PC-9 (cell line): ENCODE measurements around the gene GCLC. TPM values are rescaled to one million over a fixed set of nuclear protein-coding genes. Genes with fewer than 3 reads are reported as not detected.

Source experiments
- BruUV-seq: library from RNA; stranded (reverse); fragments of 400-500 nt; replicated peaks from 2 replicates; lab custom pipeline; 2021; lab: Mats Ljungman, UMichigan
- CTCF ChIA-PET: fragments of 300-600 bp; sonication (Branson Sonifier 250); formaldehyde crosslinking; loops from one replicate; lab custom pipeline; 2022; ENCODE audit warnings: antibody characterized with exemption; lab: Charles Lee
- POLR2A ChIA-PET: fragments of 300-600 bp; sonication (Branson Sonifier 250); formaldehyde crosslinking; loops from one replicate; lab custom pipeline; 2022; ENCODE audit warnings: antibody characterized with exemption; ENCODE audit not compliant: unreplicated experiment; lab: Charles Lee
- DNase-seq, 2 experiments: peaks; one replicate each; pipeline versions ENCODE4 v3.0.0 to v3.0.0-alpha.2; 2015 to 2022; ENCODE audit warnings: mixed read lengths in 1 of 2
- H2AFZ ChIP-seq: fragments of 200-600 bp; sonication (generic); 2 replicates; pipeline ENCODE4 v1.8.1; 2017; ENCODE audit warnings: antibody characterized with exemption
- H3F3A ChIP-seq: fragments of 200-600 bp; sonication (generic); 2 replicates; pipeline ENCODE4 v1.8.1; 2017; ENCODE audit warnings: antibody characterized with exemption, mild to moderate bottlenecking, low read depth; ENCODE audit not compliant: insufficient read depth
- H3K27ac ChIP-seq: fragments of 200-600 bp; sonication (generic); 2 replicates; pipeline ENCODE4 v1.6.1; 2016; ENCODE audit warnings: mixed run types
- H3K27me3 ChIP-seq: fragments of 200-600 bp; sonication (generic); 2 replicates; pipeline ENCODE4 v1.6.1; 2016; ENCODE audit warnings: low read depth, mixed run types; ENCODE audit not compliant: insufficient read depth
- H3K36me3 ChIP-seq: fragments of 200-600 bp; sonication (generic); 2 replicates; pipeline ENCODE4 v1.6.1; 2016; ENCODE audit warnings: low read depth, mixed run types
- H3K4me1 ChIP-seq: fragments of 200-600 bp; sonication (generic); replicated peaks from 2 replicates; pipeline ENCODE4 v1.6.1; 2016; ENCODE audit warnings: mixed run types; ENCODE audit not compliant: insufficient read depth
- H3K4me2 ChIP-seq: fragments of 200-600 bp; sonication (generic); 2 replicates; pipeline ENCODE4 v1.6.1; 2017; ENCODE audit warnings: mixed run types
- H3K4me3 ChIP-seq: fragments of 200-600 bp; sonication (generic); 2 replicates; pipeline ENCODE4 v1.6.1; 2016; ENCODE audit warnings: mixed run types
- H3K79me2 ChIP-seq: fragments of 200-600 bp; sonication (generic); 2 replicates; pipeline ENCODE4 v1.6.1; 2017; ENCODE audit warnings: low read depth, mixed run types
- H3K9me2 ChIP-seq: fragments of 200-600 bp; sonication (generic); 2 replicates; pipeline ENCODE4 v1.8.1; 2017; ENCODE audit warnings: mild to moderate bottlenecking; ENCODE audit not compliant: insufficient read depth
- H3K9me3 ChIP-seq: fragments of 200-600 bp; sonication (generic); 2 replicates; pipeline ENCODE4 v1.8.1; 2016; ENCODE audit warnings: low read depth; ENCODE audit not compliant: insufficient read depth
- H4K20me1 ChIP-seq: fragments of 200-600 bp; sonication (generic); 2 replicates; pipeline ENCODE4 v1.8.1; 2017; ENCODE audit not compliant: insufficient read depth
- EZH2 ChIP-seq: fragments of 200-600 bp; sonication (generic); IDR thresholded peaks from 2 replicates; pipeline ENCODE4 v1.8.0; 2017; ENCODE audit warnings: antibody characterized with exemption, low read depth
- intact Hi-C: fragments of 100-400 bp; cut with micrococcal nuclease; formaldehyde crosslinking; loops from one replicate; pipeline ENCODE4 v1.10.0; 2022; ENCODE audit not compliant: unreplicated experiment
- total RNA-seq: library from RNA; stranded (reverse); gene quantifications from 2 replicates; pipeline ENCODE4 v1.2.3, GENCODE V29; 2021
- TF ChIP-seq, protein P1 (sequence below): fragments of 200-600 bp; sonication (generic); conservative IDR thresholded peaks from 2 replicates; pipeline ENCODE4 v1.6.1; 2017; ENCODE audit warnings: mixed run types, antibody characterized with exemption, mild to moderate bottlenecking, moderate library complexity

The GCLC gene
- total RNA-seq, 1 experiment from 2014 or later = 213 TPM

- Histone ChIP-seq H2AFZ (no peak overlapping the region; the same call in 1 of the 2 replicates), H3K9me2 (no peaks in the 10 kb centered on the region), H3K9me3 (no peaks in the 10 kb centered on the region), H3K4me1 (peaks cover 36% of the 10 kb centered on the region), H3K4me2 (peak overlapping the region; percentile 68), H3K27me3 (no peaks in the 10 kb centered on the region), H3K4me3 (no peak overlapping the region), H3K27ac (peak overlapping the region; percentile 76), H3K79me2 (no peaks in the 10 kb centered on the region), H3F3A (peaks cover 26% of the 10 kb centered on the region), H3K36me3 (no peaks in the 10 kb centered on the region), H4K20me1 (no peaks in the 10 kb centered on the region)
- POLR2A ChIA-PET = interaction anchor here (0.7 kb wide), 1 partner anchor 297 kb away, joined by 3 read pairs; no protein-coding TSS in a partner anchor
- BruUV-seq = no TSS peak
- CTCF ChIA-PET = interaction anchor here (0.7 kb wide), 1 partner anchor 19 kb away, joined by 8 read pairs; no protein-coding TSS in a partner anchor
- no peak for TF ChIP-seq EZH2
- TF ChIP-seq, protein P1, sequence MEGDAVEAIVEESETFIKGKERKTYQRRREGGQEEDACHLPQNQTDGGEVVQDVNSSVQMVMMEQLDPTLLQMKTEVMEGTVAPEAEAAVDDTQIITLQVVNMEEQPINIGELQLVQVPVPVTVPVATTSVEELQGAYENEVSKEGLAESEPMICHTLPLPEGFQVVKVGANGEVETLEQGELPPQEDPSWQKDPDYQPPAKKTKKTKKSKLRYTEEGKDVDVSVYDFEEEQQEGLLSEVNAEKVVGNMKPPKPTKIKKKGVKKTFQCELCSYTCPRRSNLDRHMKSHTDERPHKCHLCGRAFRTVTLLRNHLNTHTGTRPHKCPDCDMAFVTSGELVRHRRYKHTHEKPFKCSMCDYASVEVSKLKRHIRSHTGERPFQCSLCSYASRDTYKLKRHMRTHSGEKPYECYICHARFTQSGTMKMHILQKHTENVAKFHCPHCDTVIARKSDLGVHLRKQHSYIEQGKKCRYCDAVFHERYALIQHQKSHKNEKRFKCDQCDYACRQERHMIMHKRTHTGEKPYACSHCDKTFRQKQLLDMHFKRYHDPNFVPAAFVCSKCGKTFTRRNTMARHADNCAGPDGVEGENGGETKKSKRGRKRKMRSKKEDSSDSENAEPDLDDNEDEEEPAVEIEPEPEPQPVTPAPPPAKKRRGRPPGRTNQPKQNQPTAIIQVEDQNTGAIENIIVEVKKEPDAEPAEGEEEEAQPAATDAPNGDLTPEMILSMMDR = no peak
- DNase-seq = peak; percentile 76 to 88
- intact Hi-C loops = loop anchor here (1.0 to 5.0 kb wide), 2 partner anchors 163 to 353 kb away; no protein-coding TSS in a partner anchor
These were observed 79.9 kb downstream of the GCLC start for GRCh38 chr6:53464927-53465460.

DNA sequence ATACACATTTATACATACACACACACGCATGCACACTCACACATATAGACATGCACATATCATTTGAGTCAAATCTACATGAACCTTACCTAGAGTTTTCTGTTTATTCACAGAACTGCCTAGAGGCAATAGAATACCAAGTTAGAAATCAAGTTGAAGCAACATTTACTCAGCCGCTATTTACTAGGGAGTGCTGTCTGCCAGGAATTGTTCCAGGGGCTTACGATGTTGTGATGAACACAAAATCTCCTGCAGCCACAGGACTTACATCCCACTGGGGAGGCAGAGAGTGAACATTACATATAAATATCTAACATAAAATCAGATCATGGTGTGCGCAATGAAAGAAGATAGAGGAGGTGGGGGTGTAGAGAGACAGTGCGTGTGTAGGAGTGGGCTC, 80.4 kb downstream of the GCLC start:
- Histone ChIP-seq H3K36me3 (no peaks in the 10 kb centered on the region), H3K27me3 (no peaks in the 10 kb centered on the region), H3K79me2 (no peaks in the 10 kb centered on the region), H3F3A (peaks cover 26% of the 10 kb centered on the region), H3K9me2 (no peaks in the 10 kb centered on the region), H3K4me1 (peaks cover 36% of the 10 kb centered on the region), H3K4me2 (peak overlapping the region; percentile 68), H3K4me3 (peak overlapping the region; percentile 26; the same call in 1 of the 2 replicates), H3K9me3 (no peaks in the 10 kb centered on the region), H2AFZ (no peak overlapping the region; the same call in 1 of the 2 replicates), H3K27ac (peak overlapping the region; percentile 76), H4K20me1 (no peaks in the 10 kb centered on the region)
- TF ChIP-seq, protein P1 = no peak
- TF ChIP-seq EZH2 = no peak
- no TSS peak for BruUV-seq
- POLR2A ChIA-PET = interaction anchor here (0.7 kb wide), 1 partner anchor 297 kb away, joined by 3 read pairs; no protein-coding TSS in a partner anchor
- CTCF ChIA-PET = interaction anchor here (0.7 kb wide), 1 partner anchor 19 kb away, joined by 8 read pairs; no protein-coding TSS in a partner anchor
- DNase-seq = peak in 1 of 2 experiments; percentile 57
- intact Hi-C loops = no loop called here

- H3K27me3 ChIP-seq = no peaks in the 10 kb centered on the region
- peaks cover 32% of the 10 kb centered on the region for H3K4me1 ChIP-seq
- no peaks in the 10 kb centered on the region for H3K9me3 ChIP-seq
- TF ChIP-seq, protein P1 = no peak
- TF ChIP-seq EZH2 = no peak
- no peak for DNase-seq
- H2AFZ ChIP-seq = no peak overlapping the region
- no peak overlapping the region for H3K4me2 ChIP-seq
- ChIA-PET CTCF (interaction anchor here (1.2 kb wide), 1 partner anchor 357 kb away, joined by 3 read pairs; no protein-coding TSS in a partner anchor), POLR2A (no interaction called here)
- H3K4me3 ChIP-seq = no peak overlapping the region
- H3K27ac ChIP-seq = no peak overlapping the region
- H3K79me2 ChIP-seq = no peaks in the 10 kb centered on the region
- H3K36me3 ChIP-seq = no peaks in the 10 kb centered on the region
- H4K20me1 ChIP-seq = no peaks in the 10 kb centered on the region
- intact Hi-C loops = no loop called here
- no TSS peak for BruUV-seq
- no peaks in the 10 kb centered on the region for H3K9me2 ChIP-seq
- H3F3A ChIP-seq = peaks cover 26% of the 10 kb centered on the region
These were observed 83.2 kb downstream of the GCLC start for GRCh38 chr6:53461696-53462095.
